Endodermal cell (in vitro differentiated cells): Measurements from ENCODE around the gene MAP2K5. TPM values are rescaled to one million over a fixed set of nuclear protein-coding genes. Genes with fewer than 3 reads are reported as not detected.

ENCODE experiments used
- DNase-seq: peaks from one replicate; pipeline ENCODE4 v3.0.0-alpha.2; 2017
- H3K27ac ChIP-seq: 2 replicates; pipeline ENCODE4 v1.5.1; 2013; ENCODE audit warnings: mild to moderate bottlenecking, low read depth, low read length, moderate library complexity
- H3K27me3 ChIP-seq: 2 replicates; pipeline ENCODE4 v1.6.1; 2013; ENCODE audit warnings: mild to moderate bottlenecking, low read length, moderate library complexity; ENCODE audit not compliant: insufficient read depth, control insufficient read depth, poor library complexity, severe bottlenecking
- H3K36me3 ChIP-seq: 2 replicates; pipeline ENCODE4 v1.7.0; 2013; ENCODE audit warnings: mild to moderate bottlenecking, low read length, moderate library complexity; ENCODE audit not compliant: control insufficient read depth, insufficient read depth
- H3K4me1 ChIP-seq: one replicate; pipeline ENCODE4 v1.7.0; 2013; ENCODE audit warnings: low read length; ENCODE audit not compliant: control insufficient read depth, insufficient read depth
- H3K4me3 ChIP-seq: 2 replicates; pipeline ENCODE4 v1.5.1; 2013; ENCODE audit warnings: mild to moderate bottlenecking, low read length, moderate library complexity
- H3K9ac ChIP-seq: 2 replicates; pipeline ENCODE4 v1.6.1; 2013; ENCODE audit warnings: mild to moderate bottlenecking, low read length, moderate library complexity; ENCODE audit not compliant: poor library complexity, severe bottlenecking; ENCODE audit errors: extremely low read depth
- H3K9me3 ChIP-seq: 2 replicates; pipeline ENCODE4 v1.6.1; 2013; ENCODE audit warnings: mild to moderate bottlenecking, low read length, moderate library complexity; ENCODE audit not compliant: control insufficient read depth
- H3K27ac Mint-ChIP-seq: 2 replicates; pipeline ENCODE4 v1.8.0; 2020; ENCODE audit warnings: mixed read lengths
- H3K27me3 Mint-ChIP-seq: 2 replicates; pipeline ENCODE4 v1.8.0; 2021; ENCODE audit warnings: mild to moderate bottlenecking, mixed read lengths; ENCODE audit not compliant: insufficient read depth
- H3K36me3 Mint-ChIP-seq: 2 replicates; pipeline ENCODE4 v1.8.0; 2020; ENCODE audit warnings: low read depth, mixed read lengths
- H3K4me1 Mint-ChIP-seq: 2 replicates; pipeline ENCODE4 v1.8.0; 2020; ENCODE audit warnings: mixed read lengths
- H3K4me3 Mint-ChIP-seq: 2 replicates; pipeline ENCODE4 v1.8.0; 2020; ENCODE audit warnings: mild to moderate bottlenecking, moderate library complexity, mixed read lengths
- H3K9me3 Mint-ChIP-seq: 2 replicates; pipeline ENCODE4 v1.8.0; 2020; ENCODE audit warnings: mild to moderate bottlenecking, mixed read lengths
- CTCF ChIP-seq: fragments of 200-600 bp; sonication (generic); conservative IDR thresholded peaks from 2 replicates; pipeline ENCODE4 v1.5.0; 2021; ENCODE audit warnings: antibody characterized with exemption, mild to moderate bottlenecking
- WGBS, 2 experiments: methylation state at CpG; one replicate each; pipeline versions ENCODE4 v1.1.5 to v1.1.7; 2013; ENCODE audit warnings: missing lambda C conversion rate in 2 of 2, mixed read lengths in 1 of 2; ENCODE audit not compliant: insufficient coverage in 1 of 2, insufficient read length in 1 of 2; 5-methylcytosine and 5-hydroxymethylcytosine counted together
- total RNA-seq, 2 donors: library from RNA; stranded (reverse); fragmentation: NEBNext Ultra II Directional in 1 of 2; extraction: Animal tissue kit (Norgen Biotek cat#: 25700) in 1 of 2; gene quantifications; 2 replicates in 1 of 2; 3 replicates in 1 of 2; pipeline ENCODE4 v1.2.1, GENCODE V29; 2021

The MAP2K5 gene
- total RNA-seq, 2 donors from 2014 or later, result 17.1 to 26.7 TPM

GRCh38 chr15:67509918-67510317, 32.6 kb upstream of the MAP2K5 start:
- Histone ChIP-seq H3K27ac (no peak overlapping the region), H3K9ac (no peak overlapping the region), H3K9me3 (no peaks in the 10 kb centered on the region), H3K27me3 (no peaks in the 10 kb centered on the region), H3K4me3 (no peak overlapping the region), H3K36me3 (no peaks in the 10 kb centered on the region), H3K4me1 (no peaks in the 10 kb centered on the region)
- Mint-ChIP-seq H3K4me3 (no peak overlapping the region), H3K36me3 (peaks cover 12% of the 10 kb centered on the region), H3K4me1 (peaks cover 3% of the 10 kb centered on the region), H3K9me3 (no peaks in the 10 kb centered on the region), H3K27ac (no peak overlapping the region), H3K27me3 (peaks cover 1% of the 10 kb centered on the region)
- 92 to 93% methylated on average over 4 of the region's 4 CpGs for WGBS, 2 experiments
- no peak for DNase-seq
- no peak for TF ChIP-seq CTCF

DNA sequence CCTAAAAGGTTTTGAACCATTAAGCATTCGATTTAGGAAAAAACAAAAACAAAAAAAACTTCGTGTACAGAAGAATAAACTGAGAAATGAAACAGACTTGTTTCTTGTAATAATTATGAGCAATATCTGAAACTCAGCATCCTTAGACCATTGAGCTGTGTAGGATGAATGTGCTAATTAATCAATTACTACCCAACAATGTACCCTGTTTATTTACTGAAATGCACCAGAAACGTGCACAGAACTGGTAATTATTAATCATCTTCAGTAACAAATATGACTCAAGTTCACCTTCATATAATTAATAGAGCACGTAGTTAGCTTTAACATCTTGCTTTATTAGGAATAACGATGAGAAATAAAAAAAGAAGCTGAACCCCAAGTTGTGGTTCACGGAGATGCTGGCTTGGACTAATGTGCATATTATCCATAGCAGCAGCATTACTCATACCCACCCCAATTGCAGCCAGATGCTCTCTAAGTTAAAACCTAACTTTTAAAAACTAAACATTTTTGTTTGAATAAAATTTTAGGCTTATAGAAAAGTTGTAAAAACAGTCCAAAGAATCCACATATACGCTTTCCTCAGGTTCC, 31.8 kb upstream of the MAP2K5 start:
- H3K36me3 Mint-ChIP-seq, result peaks cover 16% of the 10 kb centered on the region
- 83 to 91% methylated on average over 5 to 6 of the region's 7 CpGs for WGBS, 2 experiments
- Histone ChIP-seq H3K27ac (no peak overlapping the region), H3K9ac (no peak overlapping the region), H3K27me3 (no peaks in the 10 kb centered on the region), H3K4me3 (no peak overlapping the region), H3K9me3 (no peaks in the 10 kb centered on the region), H3K36me3 (no peaks in the 10 kb centered on the region), H3K4me1 (no peaks in the 10 kb centered on the region)
- H3K27me3 Mint-ChIP-seq, result peaks cover 1% of the 10 kb centered on the region
- DNase-seq, result no peak
- no peaks in the 10 kb centered on the region for H3K9me3 Mint-ChIP-seq
- H3K27ac Mint-ChIP-seq, result no peak overlapping the region
- no peak overlapping the region for H3K4me3 Mint-ChIP-seq
- no peak for TF ChIP-seq CTCF
- H3K4me1 Mint-ChIP-seq, result peaks cover 3% of the 10 kb centered on the region

- 94% methylated on average over 3 of the region's 3 CpGs; no CpG with 5 or more reads in 1 of the 2 experiments for WGBS, 2 experiments
- H3K4me3 ChIP-seq, result no peak overlapping the region
These were observed 30.9 kb upstream of the MAP2K5 start for GRCh38 chr15:67511606-67512005.

More at GRCh38 chr15:67511606-67512005, 30.9 kb upstream of the MAP2K5 start:
- no peak for TF ChIP-seq CTCF
- Mint-ChIP-seq H3K36me3 (peaks cover 16% of the 10 kb centered on the region), H3K9me3 (no peaks in the 10 kb centered on the region), H3K27ac (no peak overlapping the region), H3K27me3 (peaks cover 1% of the 10 kb centered on the region), H3K4me3 (no peak overlapping the region), H3K4me1 (peaks cover 3% of the 10 kb centered on the region)
- Histone ChIP-seq H3K4me1 (no peaks in the 10 kb centered on the region), H3K27ac (no peak overlapping the region), H3K9ac (no peak overlapping the region), H3K36me3 (no peaks in the 10 kb centered on the region), H3K9me3 (no peaks in the 10 kb centered on the region), H3K27me3 (no peaks in the 10 kb centered on the region)
- no peak for DNase-seq
